HG02623 (cell line): ENCODE results near the gene THRB.

Experiments used
- ATAC-seq: cut with Tn5 transposase; IDR thresholded peaks from one replicate; pipeline ENCODE4 v1.9.1; 2021; ENCODE audit warnings: moderate library complexity; ENCODE audit not compliant: unreplicated experiment

THRB gene

DNA sequence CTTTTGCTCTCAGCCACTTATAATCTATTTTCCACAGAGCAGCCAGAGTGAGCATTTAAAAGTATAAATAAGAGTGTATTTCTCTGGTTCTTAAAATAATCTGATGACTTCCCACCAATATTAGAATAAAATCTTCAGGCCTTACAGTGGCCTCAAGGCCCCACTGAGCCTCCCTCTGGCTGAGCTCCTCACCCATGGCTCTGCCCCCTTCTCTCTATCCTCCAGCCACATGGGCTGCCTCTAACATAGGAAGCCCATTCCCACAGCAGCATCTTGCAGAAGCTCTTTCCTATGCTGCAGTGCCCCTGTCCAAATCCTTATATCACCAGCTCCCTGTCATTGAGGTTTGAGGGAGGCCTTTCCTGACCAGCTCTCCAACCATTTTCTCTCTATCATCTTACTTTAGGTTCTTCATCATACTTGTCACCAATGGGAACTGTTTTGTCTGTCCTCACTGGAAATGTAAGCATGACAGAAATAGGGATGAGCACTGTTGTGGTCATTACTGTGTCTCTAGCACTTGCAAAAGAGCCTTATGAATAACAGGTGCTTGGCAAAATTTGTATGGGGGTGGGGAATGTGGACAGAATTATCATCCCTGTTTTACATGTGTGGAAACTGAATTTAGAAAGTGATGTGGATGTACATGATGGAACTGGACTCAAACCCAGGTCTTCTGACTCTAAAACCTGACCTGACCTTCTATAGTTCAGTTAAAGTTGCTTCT lies 299.0 kb downstream of the THRB start:
- ATAC-seq = no peak

GRCh38 chr3:24192469-24193056 lies 302.1 kb downstream of the THRB start:
- no peak for ATAC-seq

DNA sequence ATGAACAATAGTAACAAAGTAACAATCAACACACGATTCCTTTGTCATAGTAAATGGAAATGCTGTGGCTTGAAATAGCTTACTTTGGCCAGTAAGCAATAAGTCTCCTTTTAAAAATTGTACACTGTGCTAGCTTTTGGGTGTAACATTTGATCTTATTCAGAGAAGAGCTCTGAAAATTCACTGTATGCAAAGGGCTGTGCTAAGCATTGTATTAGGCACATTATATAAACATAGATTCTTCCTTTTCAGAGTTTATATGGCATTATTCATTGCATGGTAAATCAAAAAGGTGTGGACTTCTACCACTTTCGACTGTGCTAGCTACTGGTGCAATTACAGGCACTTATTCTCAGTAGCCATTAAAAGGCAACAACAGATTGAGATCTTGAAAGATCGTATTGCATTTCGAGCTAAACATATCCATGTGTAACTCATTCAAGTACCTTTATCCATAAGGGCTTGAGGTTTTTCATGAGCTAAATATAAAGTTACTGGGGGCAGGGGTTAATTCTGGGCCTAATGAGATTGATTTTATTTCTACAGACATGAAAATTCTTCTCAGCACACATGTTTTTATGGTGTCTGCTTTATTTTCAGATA lies 302.7 kb downstream of the THRB start:
- ATAC-seq = no peak

GRCh38 chr3:24190256-24190655 lies 304.4 kb downstream of the THRB start:
- no peak for ATAC-seq

DNA sequence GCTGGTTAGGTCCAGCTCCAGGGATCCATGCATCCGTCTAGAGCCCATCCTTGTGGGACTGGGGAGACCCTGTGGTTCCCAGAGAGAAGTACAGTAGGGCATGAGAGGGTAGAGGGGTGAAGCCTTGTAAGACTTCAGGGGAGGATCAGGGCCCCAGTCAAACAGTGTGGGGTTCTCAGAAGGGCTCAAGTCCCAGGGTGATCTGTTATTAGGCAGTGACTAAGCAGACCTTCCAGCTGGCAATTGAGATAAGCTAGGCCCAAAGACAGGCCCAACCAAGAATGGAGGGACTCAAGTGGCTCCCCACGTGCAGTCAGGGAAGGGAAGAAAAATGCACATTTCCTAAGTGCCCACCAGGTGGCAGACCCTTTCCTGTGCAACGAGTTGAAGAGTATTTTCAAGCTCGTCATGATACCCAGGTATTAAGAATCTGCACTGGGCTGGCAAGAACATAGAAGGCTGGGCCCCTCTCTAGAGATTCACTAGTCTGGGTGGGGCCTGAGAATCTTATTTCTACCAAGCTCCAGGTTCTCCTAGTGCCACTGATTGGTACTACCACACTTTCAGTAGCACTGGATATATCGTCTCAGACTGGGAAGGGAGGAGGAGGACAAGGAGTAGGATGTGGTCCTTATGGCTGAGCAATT lies 308.8 kb downstream of the THRB start:
- peak; percentile 84 for ATAC-seq

- ATAC-seq = no peak
Observed at GRCh38 chr3:24184528-24185176, 310.0 kb downstream of the THRB start.

- ATAC-seq = no peak
Observed at GRCh38 chr3:24182756-24183155, 311.9 kb downstream of the THRB start.

DNA sequence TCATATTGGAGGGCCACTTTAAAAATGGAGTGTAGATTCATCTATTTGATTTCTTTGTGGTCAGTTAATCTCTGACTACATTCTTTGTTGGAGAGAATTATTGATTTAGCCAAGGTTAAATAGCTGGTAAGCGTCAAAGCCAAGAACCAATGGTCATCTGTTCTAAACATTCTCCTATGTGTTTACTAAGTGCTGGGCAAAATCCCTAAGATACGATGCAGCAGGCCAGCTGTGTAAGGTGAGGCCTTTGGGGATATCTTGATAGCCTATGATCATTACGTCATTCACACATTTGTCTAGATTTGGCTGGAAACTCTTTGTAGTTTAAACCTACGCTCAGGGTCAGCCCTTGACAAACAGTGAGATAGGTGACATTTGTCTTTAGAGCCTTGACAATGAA lies 313.4 kb downstream of the THRB start:
- no peak for ATAC-seq

DNA sequence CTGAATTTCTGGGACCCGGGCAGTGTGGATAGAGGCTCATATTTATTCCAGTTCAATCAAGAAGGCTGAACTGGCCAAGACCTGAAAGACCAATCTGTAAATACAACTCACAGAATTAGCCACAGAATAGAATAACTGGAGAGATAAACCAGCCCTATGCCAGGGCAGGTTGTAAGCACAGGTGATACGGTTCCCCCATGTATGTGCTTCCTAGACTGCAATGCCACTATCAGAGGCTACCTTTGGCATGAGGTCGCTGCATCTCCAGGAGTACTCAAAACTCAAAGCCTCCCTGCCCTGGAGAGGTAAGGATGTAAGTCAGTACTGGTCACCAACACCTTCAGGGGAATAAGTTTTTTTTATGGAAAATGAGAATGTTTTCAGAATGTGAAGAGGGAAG lies 314.0 kb downstream of the THRB start:
- no peak for ATAC-seq

- no peak for ATAC-seq
Observed at GRCh38 chr3:24177201-24177600, 317.4 kb downstream of the THRB start.

GRCh38 chr3:24174614-24175013 lies 320.0 kb downstream of the THRB start:
- ATAC-seq = no peak

DNA sequence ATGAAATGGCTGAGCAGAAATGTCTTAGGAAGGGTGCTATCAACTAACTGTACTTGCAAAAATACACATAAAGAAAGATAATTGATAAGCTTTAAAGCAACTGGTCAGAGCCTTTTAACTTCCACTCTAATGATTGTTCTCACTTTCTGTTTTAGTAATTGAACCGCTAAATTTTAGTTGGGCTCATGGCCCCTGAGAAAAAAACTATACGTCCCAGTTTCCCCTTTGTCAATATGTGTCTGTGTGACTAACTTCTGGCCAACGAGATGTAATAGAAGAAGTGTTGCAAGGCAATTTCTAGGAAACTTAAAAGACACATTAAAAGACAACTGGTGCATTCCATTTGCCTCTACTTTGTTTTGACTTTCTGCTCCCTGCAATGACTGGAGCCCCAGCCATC lies 325.7 kb downstream of the THRB start:
- no peak for ATAC-seq

DNA sequence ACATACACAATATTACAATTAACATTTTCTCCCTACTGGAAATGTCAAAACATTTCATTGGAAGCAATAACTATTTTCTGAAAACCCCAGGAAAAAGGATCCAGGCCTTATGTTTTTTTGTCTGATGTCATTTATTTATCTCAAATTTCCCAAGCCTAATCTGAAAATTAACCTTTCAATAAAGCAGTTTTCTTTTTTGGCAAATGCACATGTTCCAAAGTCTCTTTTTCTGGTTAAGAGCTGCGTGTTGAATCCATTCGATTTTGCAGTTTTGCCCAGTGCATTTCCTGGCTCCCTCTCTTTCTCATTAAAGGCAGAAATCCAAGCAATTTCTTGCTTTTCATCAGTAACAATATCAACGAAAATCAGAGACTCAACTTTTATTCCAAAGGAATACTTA lies 327.2 kb downstream of the THRB start:
- ATAC-seq = no peak

GRCh38 chr3:24166515-24166914 lies 328.1 kb downstream of the THRB start:
- ATAC-seq = no peak

- no peak for ATAC-seq
Observed at GRCh38 chr3:24165603-24165982, 329.1 kb downstream of the THRB start.

GRCh38 chr3:24164967-24165602 lies 329.6 kb downstream of the THRB start:
- no peak for ATAC-seq

DNA sequence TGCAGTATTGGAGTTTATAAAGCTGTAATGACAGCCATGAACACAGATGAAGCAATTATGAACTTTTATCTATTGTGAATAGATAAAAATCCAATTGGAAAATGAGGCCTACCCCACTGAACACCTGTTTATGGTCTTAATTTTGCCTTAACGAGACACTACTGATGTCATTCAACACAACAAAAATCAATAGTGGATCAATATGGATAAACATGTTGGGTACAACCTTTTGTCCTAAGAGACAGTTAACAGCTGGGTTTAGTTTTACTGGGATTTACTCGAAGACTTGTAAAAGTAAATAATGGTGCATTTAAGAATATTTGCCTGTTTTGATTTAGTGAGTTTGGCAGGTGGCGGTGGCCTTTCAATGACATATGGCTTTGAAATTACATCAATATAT lies 331.7 kb downstream of the THRB start:
- no peak for ATAC-seq

DNA sequence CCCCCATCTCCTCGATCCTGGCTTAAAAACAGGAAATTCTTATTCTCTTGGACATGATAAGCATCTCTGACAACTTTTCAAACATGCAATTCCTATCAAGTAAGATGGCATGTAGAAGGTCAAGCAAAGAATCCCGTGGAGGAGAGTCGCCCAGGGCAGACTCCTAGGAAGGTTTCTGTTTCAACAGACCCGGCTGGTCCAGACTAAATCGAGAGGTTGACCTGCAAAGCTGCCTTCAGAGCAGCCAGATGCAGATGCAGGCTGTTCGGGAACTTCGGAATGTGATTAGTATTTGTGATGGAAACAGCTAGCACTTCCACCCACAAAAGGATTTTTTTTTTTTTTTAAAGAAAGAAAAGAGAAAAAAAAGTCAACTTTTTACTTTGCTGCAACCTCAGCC lies 332.8 kb downstream of the THRB start:
- ATAC-seq = no peak

GRCh38 chr3:24160424-24161095 lies 334.1 kb downstream of the THRB start:
- ATAC-seq = no peak

DNA sequence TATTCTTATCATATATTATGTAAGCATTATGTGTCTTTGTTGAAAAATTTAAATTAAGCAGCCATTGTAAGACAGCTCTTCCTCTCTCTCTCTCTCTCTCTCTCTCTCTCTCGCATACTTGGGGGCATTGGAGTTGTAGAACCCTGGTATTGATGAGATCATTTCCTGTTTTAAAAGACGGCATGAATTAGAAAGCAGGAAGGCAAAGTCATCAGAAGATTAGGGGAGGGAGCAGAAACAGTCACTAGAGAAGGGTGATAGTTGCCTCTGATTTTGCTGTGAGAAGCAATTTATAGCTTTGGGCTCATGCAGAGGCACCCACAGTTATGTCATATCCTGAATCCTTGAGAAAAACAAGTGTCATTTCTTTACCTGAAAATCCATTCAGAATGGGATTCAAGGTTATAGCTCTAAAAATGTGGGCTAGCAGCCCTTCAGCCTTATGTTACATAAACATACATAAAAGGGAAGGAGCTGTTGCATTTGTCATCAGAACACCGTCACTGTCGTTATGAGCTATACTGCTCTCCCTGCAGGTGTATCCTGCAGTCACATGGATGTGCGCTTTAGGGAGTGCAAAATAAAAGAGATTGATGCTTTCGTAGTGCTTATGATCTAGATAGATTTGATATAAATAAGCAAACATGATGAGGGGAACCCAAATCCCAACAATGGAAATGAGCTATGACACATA lies 335.7 kb downstream of the THRB start:
- no peak for ATAC-seq
